ENCODE measurements around the gene BEND5.

Gene BEND5

GRCh38 chr1:48681476-48682305 lies 95.0 kb downstream of the BEND5 start:
- Histone ChIP-seq H3K4me1 (ENCODE audit: control insufficient read depth, insufficient read depth, low read length) (peaks cover 13% of the 10 kb centered on the region), H3K27ac (ENCODE audit: low read length) (no peak overlapping the region), H3K27me3 (ENCODE audit: control insufficient read depth in 1 of 2, insufficient read depth in 2 of 2, low read length in 2 of 2) (no peaks in the 10 kb centered on the region), H3K9ac (ENCODE audit: low read length in 2 of 2) (no peak overlapping the region), H3K9me3 (ENCODE audit: control insufficient read depth in 2 of 2, low read length in 2 of 2) (no peaks in the 10 kb centered on the region), H3K36me3 (ENCODE audit: control insufficient read depth in 2 of 2, insufficient read depth in 2 of 2, low read length in 2 of 2) (no peaks in the 10 kb centered on the region), H3K4me3 (ENCODE audit: low read length in 2 of 2) (no peak overlapping the region)

- no peak overlapping the region for H3K4me3 ChIP-seq (ENCODE audit: low read length in 2 of 2)
- no peak overlapping the region for H3K9ac ChIP-seq (ENCODE audit: low read length in 2 of 2)
- H3K4me1 ChIP-seq (ENCODE audit: control insufficient read depth, insufficient read depth, low read length): peaks cover 13% of the 10 kb centered on the region
- H3K36me3 ChIP-seq (ENCODE audit: control insufficient read depth in 2 of 2, insufficient read depth in 2 of 2, low read length in 2 of 2): no peaks in the 10 kb centered on the region
- H3K27me3 ChIP-seq (ENCODE audit: control insufficient read depth in 1 of 2, insufficient read depth in 2 of 2, low read length in 2 of 2): no peaks in the 10 kb centered on the region
- no peak overlapping the region for H3K27ac ChIP-seq (ENCODE audit: low read length)
- H3K9me3 ChIP-seq (ENCODE audit: control insufficient read depth in 2 of 2, low read length in 2 of 2): no peaks in the 10 kb centered on the region
Observed at GRCh38 chr1:48680411-48681035, 96.2 kb downstream of the BEND5 start.

GRCh38 chr1:48679859-48680258 lies 96.8 kb downstream of the BEND5 start:
- Histone ChIP-seq H3K36me3 (ENCODE audit: control insufficient read depth in 2 of 2, insufficient read depth in 2 of 2, low read length in 2 of 2) (no peaks in the 10 kb centered on the region), H3K27ac (ENCODE audit: low read length) (no peak overlapping the region)

GRCh38 chr1:48678710-48679505 lies 97.8 kb downstream of the BEND5 start:
- H3K36me3 ChIP-seq (ENCODE audit: control insufficient read depth in 2 of 2, insufficient read depth in 2 of 2, low read length in 2 of 2): no peaks in the 10 kb centered on the region
- no peak overlapping the region for H3K27ac ChIP-seq (ENCODE audit: low read length)
- H3K9ac ChIP-seq (ENCODE audit: low read length in 2 of 2): no peak overlapping the region
- no peak overlapping the region for H3K4me3 ChIP-seq (ENCODE audit: low read length in 2 of 2)
- H3K9me3 ChIP-seq (ENCODE audit: control insufficient read depth in 2 of 2, low read length in 2 of 2): no peaks in the 10 kb centered on the region
- H3K4me1 ChIP-seq (ENCODE audit: control insufficient read depth, insufficient read depth, low read length): peaks cover 13% of the 10 kb centered on the region
- no peaks in the 10 kb centered on the region for H3K27me3 ChIP-seq (ENCODE audit: control insufficient read depth in 1 of 2, insufficient read depth in 2 of 2, low read length in 2 of 2)

More at GRCh38 chr1:48679859-48680258, 96.8 kb downstream of the BEND5 start:
- H3K27me3 ChIP-seq (ENCODE audit: control insufficient read depth in 1 of 2, insufficient read depth in 2 of 2, low read length in 2 of 2): no peaks in the 10 kb centered on the region
- H3K9me3 ChIP-seq (ENCODE audit: control insufficient read depth in 2 of 2, low read length in 2 of 2): no peaks in the 10 kb centered on the region
- no peak overlapping the region for H3K9ac ChIP-seq (ENCODE audit: low read length in 2 of 2)
- H3K4me3 ChIP-seq (ENCODE audit: low read length in 2 of 2): no peak overlapping the region
- H3K4me1 ChIP-seq (ENCODE audit: control insufficient read depth, insufficient read depth, low read length): peaks cover 13% of the 10 kb centered on the region
